ENCODE results near the gene GABRB2.
"Not testable (repeated sequence)": the region's sequence is repeated elsewhere in the genome, so short reads cannot be mapped to it uniquely, and the experiment has no call there.

The GABRB2 gene

DNA sequence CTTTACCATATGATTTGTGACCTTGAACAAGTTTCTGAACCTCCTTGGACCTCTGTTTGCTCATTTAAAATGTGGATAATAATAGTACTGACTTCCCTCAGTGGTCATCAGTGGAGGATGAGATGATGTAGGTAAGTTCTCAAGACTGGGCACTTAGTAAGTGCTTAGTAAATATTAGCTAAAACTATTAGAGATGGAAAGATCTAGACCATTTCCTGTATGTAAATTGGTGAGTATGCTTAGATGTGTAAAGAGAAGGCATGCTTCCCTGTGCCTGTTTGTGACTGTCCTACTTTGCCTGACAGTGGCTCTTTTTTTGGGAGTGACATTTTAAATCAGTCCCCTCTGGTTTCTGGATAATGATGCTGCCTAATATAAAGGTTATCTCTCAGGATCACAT lies 288.1 kb downstream of the GABRB2 start:
- Histone ChIP-seq H3K79me2 (ENCODE audit: insufficient read depth, low read depth) (no peaks in the 10 kb centered on the region), H3K9ac (no peak overlapping the region), H3K27me3 (ENCODE audit: insufficient read depth, low read depth) (no peaks in the 10 kb centered on the region), H4K20me1 (ENCODE audit: insufficient read depth) (no peaks in the 10 kb centered on the region), H3K4me3 (IDR thresholded peaks at IDR 0.05; ENCODE audit: insufficient read depth, low read depth, low read length) (no peak overlapping the region), H3K36me3 (ENCODE audit: insufficient read depth) (no peaks in the 10 kb centered on the region), H3K27ac (no peak overlapping the region), H3K4me1 (ENCODE audit: low read depth, poor library complexity, severe bottlenecking) (no peaks in the 10 kb centered on the region), H3K4me2 (no peak overlapping the region), H2AFZ (ENCODE audit: low read depth) (no peak overlapping the region)
- TF ChIP-seq, protein P1, sequence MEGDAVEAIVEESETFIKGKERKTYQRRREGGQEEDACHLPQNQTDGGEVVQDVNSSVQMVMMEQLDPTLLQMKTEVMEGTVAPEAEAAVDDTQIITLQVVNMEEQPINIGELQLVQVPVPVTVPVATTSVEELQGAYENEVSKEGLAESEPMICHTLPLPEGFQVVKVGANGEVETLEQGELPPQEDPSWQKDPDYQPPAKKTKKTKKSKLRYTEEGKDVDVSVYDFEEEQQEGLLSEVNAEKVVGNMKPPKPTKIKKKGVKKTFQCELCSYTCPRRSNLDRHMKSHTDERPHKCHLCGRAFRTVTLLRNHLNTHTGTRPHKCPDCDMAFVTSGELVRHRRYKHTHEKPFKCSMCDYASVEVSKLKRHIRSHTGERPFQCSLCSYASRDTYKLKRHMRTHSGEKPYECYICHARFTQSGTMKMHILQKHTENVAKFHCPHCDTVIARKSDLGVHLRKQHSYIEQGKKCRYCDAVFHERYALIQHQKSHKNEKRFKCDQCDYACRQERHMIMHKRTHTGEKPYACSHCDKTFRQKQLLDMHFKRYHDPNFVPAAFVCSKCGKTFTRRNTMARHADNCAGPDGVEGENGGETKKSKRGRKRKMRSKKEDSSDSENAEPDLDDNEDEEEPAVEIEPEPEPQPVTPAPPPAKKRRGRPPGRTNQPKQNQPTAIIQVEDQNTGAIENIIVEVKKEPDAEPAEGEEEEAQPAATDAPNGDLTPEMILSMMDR (conservative IDR thresholded peaks at IDR 0.05; ENCODE audit: low read depth, low read length) = no peak

DNA sequence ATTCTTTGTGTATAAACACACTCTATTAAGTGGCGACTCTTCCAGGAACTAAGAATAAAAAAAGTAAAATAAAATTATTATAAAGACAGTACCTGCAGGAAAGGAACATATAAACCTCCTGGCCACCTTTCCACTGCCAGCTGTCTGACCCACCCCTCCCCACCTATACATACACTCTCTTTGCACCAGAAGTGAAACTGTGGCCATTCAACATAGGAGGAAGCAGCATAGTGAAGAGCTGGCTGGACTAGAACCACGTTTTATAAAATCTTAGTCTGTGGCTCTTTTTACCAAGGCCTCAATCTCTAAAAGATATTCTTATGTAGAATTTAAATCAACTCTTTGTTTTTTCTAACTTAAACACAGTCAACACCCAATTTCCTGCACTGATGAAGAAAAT lies 289.6 kb downstream of the GABRB2 start:
- Histone ChIP-seq H3K4me3 (IDR thresholded peaks at IDR 0.05; ENCODE audit: insufficient read depth, low read depth, low read length) (no peak overlapping the region), H3K4me1 (ENCODE audit: low read depth, poor library complexity, severe bottlenecking) (no peaks in the 10 kb centered on the region), H3K4me2 (no peak overlapping the region), H3K9ac (no peak overlapping the region), H3K27ac (no peak overlapping the region), H4K20me1 (ENCODE audit: insufficient read depth) (no peaks in the 10 kb centered on the region), H2AFZ (ENCODE audit: low read depth) (no peak overlapping the region), H3K27me3 (ENCODE audit: insufficient read depth, low read depth) (no peaks in the 10 kb centered on the region), H3K79me2 (ENCODE audit: insufficient read depth, low read depth) (no peaks in the 10 kb centered on the region), H3K36me3 (ENCODE audit: insufficient read depth) (no peaks in the 10 kb centered on the region)
- TF ChIP-seq, protein P1 (conservative IDR thresholded peaks at IDR 0.05; ENCODE audit: low read depth, low read length) = no peak

DNA sequence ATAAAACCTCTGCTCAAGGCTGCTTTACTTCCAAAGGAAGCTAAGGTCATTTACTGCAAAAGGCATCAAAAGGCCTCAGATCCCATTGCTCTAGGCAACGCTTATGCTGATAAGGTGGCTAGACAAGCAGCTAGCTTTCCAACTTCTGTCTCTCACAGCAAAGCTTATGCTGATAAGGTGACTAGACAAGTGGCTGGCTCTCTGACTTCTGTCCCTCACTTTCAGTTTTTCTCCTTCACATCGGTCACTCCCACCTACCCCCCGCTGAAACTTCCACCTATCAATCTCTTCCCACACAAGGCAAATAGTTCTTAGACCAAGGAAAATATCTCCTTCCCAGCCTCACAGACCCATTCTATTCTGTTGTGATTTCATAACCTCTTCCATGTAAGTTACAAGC lies 293.6 kb downstream of the GABRB2 start:
- not testable (repeated sequence) for H3K9ac ChIP-seq; H3K27me3 ChIP-seq (ENCODE audit: insufficient read depth, low read depth); H3K27ac ChIP-seq; H3K79me2 ChIP-seq (ENCODE audit: insufficient read depth, low read depth); H3K4me1 ChIP-seq (ENCODE audit: low read depth, poor library complexity, severe bottlenecking); H3K4me3 ChIP-seq (IDR thresholded peaks at IDR 0.05; ENCODE audit: insufficient read depth, low read depth, low read length); H3K4me2 ChIP-seq; H3K36me3 ChIP-seq (ENCODE audit: insufficient read depth); H2AFZ ChIP-seq (ENCODE audit: low read depth); H4K20me1 ChIP-seq (ENCODE audit: insufficient read depth)

DNA sequence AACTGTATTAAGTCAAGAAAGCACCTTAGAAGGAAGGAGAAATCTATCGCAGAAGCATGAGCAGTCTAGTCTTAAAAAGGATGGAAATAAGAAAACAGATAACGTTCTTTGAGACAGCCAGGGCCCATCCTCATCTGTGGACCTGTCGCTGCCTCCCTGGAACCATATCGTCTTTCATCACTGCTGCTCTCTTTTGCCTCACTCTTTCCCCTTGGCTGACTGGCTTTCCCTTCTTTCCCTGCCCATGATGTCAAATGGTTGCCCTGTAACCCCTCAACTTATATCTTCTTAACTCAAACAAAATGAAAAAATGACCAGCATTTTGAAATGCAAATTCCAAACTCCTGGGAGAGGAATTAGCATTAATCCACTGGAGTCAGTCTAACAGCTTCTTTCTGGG lies 299.8 kb downstream of the GABRB2 start:
- Histone ChIP-seq H3K36me3 (ENCODE audit: insufficient read depth) (no peaks in the 10 kb centered on the region), H2AFZ (ENCODE audit: low read depth) (no peak overlapping the region), H3K27ac (no peak overlapping the region), H3K4me2 (no peak overlapping the region), H3K9ac (no peak overlapping the region), H4K20me1 (ENCODE audit: insufficient read depth) (no peaks in the 10 kb centered on the region), H3K4me3 (IDR thresholded peaks at IDR 0.05; ENCODE audit: insufficient read depth, low read depth, low read length) (no peak overlapping the region), H3K27me3 (ENCODE audit: insufficient read depth, low read depth) (no peaks in the 10 kb centered on the region), H3K4me1 (ENCODE audit: low read depth, poor library complexity, severe bottlenecking) (no peaks in the 10 kb centered on the region), H3K79me2 (ENCODE audit: insufficient read depth, low read depth) (no peaks in the 10 kb centered on the region)
- TF ChIP-seq, protein P1 (conservative IDR thresholded peaks at IDR 0.05; ENCODE audit: low read depth, low read length) = no peak

DNA sequence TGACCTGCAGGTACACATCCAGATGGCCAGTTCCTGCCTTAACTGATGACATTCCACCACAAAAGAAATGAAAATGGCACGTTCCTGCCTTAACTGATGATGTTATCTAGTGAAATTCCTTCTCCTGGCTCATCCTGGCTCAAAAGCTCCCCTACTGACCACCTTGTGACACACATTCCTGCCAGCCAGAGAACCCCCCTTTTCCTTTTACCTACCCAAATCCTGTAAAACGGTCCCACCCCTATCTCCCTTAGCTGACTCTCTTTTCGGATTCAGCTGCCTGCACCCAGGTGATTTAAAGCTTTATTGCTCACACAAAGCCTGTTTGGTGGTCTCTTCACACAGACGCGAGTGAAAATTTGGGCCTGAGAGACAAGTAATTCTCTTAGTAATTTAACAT lies 300.7 kb downstream of the GABRB2 start:
- not testable (repeated sequence) for H3K4me2 ChIP-seq; H4K20me1 ChIP-seq (ENCODE audit: insufficient read depth); H3K27ac ChIP-seq; H3K36me3 ChIP-seq (ENCODE audit: insufficient read depth); H3K4me1 ChIP-seq (ENCODE audit: low read depth, poor library complexity, severe bottlenecking); H3K27me3 ChIP-seq (ENCODE audit: insufficient read depth, low read depth); H3K4me3 ChIP-seq (IDR thresholded peaks at IDR 0.05; ENCODE audit: insufficient read depth, low read depth, low read length); H3K9ac ChIP-seq; H2AFZ ChIP-seq (ENCODE audit: low read depth); H3K79me2 ChIP-seq (ENCODE audit: insufficient read depth, low read depth)
